ENCODE data around the gene LMX1A.

DNA sequence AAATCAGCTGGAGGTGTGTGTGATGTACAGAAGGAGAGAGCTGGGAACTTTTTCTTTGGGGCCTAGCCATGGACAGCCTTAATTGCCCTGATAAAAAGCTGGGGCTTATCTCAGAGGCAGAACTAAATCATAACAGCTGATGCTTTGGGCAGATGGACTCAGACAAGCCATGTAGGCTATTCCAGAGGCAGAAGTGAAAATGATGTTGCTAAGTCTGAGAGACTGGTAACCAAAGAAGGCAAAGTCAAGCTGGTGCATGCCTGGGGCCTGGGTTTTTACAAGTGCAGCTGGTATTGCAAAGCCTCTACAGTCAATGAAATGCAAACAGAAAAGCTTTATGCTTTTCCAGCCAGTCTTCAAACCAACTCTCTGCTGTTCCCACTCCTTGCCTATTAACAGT, 39.0 kb upstream of the LMX1A start:
- TF ChIP-seq CTCF (conservative IDR thresholded peaks at IDR 0.05; ENCODE audit: low read depth in 2 of 2) (no peak), JUNB (IDR thresholded peaks at IDR 0.05; ENCODE audit: unreplicated experiment) (no peak), EZH2 (IDR thresholded peaks at IDR 0.05; ENCODE audit: low read depth, unreplicated experiment) (no peak), ZNF114 (CRISPR knock-in tag; IDR thresholded peaks at IDR 0.05) (no peak), CREB1 (CRISPR knock-in tag; IDR thresholded peaks at IDR 0.05; ENCODE audit: low read depth) (no peak), STAT1 (IDR thresholded peaks at IDR 0.05; ENCODE audit: unreplicated experiment) (no peak), POLR2AphosphoS5 (IDR thresholded peaks at IDR 0.05; ENCODE audit: low read depth) (no peak), EZH2phosphoT487 (IDR thresholded peaks at IDR 0.05; ENCODE audit: unreplicated experiment) (no peak), NANOG (IDR thresholded peaks at IDR 0.05; ENCODE audit: borderline replicate concordance) (no peak)
- TF ChIP-seq, protein P1, sequence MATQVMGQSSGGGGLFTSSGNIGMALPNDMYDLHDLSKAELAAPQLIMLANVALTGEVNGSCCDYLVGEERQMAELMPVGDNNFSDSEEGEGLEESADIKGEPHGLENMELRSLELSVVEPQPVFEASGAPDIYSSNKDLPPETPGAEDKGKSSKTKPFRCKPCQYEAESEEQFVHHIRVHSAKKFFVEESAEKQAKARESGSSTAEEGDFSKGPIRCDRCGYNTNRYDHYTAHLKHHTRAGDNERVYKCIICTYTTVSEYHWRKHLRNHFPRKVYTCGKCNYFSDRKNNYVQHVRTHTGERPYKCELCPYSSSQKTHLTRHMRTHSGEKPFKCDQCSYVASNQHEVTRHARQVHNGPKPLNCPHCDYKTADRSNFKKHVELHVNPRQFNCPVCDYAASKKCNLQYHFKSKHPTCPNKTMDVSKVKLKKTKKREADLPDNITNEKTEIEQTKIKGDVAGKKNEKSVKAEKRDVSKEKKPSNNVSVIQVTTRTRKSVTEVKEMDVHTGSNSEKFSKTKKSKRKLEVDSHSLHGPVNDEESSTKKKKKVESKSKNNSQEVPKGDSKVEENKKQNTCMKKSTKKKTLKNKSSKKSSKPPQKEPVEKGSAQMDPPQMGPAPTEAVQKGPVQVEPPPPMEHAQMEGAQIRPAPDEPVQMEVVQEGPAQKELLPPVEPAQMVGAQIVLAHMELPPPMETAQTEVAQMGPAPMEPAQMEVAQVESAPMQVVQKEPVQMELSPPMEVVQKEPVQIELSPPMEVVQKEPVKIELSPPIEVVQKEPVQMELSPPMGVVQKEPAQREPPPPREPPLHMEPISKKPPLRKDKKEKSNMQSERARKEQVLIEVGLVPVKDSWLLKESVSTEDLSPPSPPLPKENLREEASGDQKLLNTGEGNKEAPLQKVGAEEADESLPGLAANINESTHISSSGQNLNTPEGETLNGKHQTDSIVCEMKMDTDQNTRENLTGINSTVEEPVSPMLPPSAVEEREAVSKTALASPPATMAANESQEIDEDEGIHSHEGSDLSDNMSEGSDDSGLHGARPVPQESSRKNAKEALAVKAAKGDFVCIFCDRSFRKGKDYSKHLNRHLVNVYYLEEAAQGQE (IDR thresholded peaks at IDR 0.05; ENCODE audit: unreplicated experiment) = no peak

Measured in GM23338 (cell line).